DMS153 (cell line): ENCODE data around the gene SENP5.
"Not testable (repeated sequence)": the region's sequence is repeated elsewhere in the genome, so short reads cannot be mapped to it uniquely, and the experiment has no call there.

Experiments
- DNase-seq: peaks from one replicate; lab custom pipeline; 2025; lab: John Stamatoyannopoulos, UW

Gene SENP5

DNA sequence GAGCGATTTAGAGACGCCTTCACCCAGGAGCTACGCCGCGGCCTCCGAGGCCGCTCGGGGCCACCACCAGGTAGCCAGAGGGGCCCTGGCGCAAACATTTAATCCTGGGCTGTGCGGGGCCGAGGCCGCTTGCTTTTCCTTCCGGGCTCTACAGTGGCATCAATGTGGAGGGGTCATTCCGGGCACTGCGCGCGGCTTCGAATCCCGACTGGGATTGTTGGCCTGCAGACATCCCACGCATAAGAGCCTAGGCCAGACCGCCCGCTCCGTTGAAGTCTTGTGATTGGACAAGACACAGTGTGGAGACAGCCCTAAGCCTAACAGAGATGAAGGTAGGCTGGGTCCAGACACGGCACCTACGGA lies 75.2 kb downstream of the SENP5 start:
- no peak for DNase-seq

DNA sequence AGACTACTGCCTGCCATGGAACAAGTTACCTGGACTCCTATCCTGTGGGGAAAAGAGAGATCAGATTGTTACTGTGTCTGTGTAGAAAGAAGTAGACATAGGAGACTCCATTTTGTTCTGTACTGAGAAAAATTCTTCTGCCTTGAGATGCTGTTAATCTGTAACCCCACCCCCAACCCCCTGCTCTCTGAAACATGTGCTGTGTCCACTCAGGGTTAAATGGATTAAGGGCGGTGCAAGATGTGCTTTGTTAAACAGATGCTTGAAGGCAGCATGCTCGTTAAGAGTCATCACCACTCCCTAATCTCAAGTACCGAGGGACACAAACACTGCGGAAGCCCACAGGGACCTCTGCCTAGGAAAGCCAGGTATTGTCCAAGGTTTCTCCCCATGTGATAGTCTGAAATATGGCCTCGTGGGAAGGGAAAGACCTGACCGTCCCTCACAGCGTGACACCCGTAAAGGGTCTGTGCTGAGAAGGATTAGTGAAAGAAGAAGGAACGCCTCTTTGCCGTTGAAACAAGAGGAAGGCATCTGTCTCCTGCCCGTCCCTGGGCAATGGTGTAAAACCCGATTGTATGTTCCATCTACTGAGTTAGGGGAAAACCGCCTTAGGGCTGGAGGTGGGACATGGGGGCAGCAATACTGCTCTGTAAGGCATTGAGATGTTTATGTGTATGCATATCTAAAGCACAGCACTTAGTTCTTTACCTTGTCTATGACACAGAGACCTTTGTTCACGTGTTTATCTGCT lies 76.5 kb downstream of the SENP5 start:
- not testable (repeated sequence) for DNase-seq

DNA sequence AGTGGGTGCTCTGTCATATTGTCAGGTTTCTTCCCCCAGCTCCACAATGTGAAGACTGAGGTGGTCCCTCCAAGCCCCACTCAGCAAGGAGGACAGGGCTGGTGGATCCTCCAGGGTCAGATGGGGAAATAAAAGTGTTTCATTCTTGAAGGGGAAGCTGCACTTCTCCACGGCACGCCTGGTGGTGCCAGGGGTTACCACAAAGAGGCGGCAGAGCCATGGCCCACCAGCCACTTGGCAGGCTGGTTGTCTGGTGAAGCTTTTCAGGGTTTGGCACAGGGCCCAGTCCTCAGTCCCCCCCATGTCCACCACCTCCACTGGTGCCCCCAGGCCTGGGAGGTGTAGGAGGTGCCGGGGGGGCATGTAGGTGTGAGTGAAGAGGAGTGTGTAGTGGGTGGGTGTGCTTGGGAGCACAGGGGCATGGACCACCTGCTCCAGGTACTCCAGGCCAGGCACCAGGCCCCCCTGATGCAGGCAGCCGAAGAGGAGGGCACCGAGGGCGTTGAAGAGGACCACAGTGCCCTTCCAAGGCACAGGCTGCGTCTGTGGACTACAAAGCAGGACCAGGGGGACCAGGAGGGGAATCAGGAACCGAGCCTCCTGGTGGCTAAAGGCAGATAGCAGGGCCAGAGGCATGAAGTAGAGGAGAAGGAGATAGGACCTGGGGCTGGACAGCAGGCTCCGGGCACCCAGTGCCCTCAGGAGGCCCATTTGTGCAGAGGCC lies 79.6 kb downstream of the SENP5 start:
- no peak for DNase-seq

DNA sequence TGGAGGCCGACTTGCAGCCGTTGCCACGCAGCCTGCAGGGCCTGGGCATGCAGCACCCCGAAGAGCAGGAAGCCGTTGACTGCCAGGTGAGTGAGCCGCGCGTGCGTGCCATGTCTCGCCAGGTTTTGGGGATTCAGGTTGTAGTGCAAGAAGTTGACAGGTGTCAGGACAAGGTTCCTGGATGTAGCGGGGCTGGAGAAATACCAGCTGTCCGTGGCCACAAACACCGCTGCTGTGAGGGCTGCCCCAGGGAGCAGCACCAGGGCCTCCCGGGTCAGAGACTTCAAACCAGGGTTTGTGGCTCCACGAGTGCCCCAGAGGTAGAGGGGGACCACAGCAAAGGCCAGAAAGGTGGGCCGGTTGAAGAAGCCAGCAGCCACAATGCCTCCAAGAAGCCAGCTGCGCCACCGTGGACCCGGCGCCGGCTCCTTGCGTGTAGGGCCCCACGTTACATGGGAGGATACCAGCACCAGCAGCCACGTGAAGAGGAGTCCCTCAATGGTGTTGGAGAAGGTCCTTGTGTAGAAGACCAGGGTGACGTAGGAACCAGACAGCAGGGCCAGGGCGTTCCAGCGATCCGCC lies 80.2 kb downstream of the SENP5 start:
- DNase-seq: no peak

DNA sequence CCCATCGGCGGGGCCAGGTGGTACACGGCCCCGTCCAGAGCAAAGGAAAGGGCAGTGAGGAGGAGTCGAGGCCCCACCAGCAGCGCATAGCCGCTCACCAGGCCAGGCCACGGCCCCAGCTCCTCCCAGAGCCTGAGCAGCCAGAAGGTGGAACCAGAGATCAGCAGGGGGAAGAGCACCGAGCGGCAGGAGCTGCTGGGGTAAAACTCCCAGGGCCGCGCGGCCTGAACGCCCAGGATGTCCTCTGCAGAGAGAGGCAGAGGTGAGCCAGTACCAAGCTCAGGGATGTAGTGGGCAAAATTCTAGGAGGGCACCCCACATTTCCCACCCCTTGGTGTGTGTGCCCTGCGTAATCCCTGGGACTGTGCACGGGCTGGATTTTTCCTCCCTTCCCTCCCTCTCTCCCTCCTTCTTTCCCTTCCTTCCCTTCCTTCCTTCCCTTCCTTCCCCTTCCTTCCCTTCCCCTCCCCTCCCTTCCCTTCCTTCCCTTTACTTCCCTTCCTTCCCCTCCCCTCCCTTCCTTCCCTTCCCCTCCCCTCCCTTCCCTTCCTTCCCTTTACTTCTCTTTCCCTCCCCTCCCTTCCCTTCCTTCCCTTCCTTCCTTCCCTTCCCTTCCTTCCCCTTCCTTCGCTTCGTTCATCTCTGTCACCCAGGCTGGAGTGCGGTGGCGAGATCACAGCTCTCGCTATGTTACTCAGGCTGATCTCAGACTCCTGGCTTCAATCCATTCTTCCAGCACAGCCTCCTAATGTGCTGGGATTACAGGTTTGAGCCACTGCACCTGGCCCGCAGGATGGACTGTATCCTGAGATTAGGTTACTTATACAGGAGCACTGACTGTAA lies 80.9 kb downstream of the SENP5 start:
- DNase-seq: no peak

DNA sequence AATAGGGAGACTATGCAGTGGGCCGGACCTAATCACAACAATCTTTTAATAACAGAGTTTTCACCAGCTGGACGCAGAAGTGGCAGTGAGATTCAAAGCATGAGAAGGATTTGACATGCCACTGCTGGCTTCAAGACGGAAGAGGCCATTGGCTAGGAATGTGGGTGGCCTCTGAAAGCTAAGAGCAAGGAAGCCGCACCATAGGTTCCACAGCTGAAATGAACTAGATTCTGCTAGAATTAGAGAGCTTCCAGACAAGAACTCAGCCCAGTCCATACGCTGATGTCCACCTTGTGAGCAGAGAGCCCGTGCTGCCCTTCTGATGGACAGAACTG lies 81.5 kb downstream of the SENP5 start:
- DNase-seq: no peak

DNA sequence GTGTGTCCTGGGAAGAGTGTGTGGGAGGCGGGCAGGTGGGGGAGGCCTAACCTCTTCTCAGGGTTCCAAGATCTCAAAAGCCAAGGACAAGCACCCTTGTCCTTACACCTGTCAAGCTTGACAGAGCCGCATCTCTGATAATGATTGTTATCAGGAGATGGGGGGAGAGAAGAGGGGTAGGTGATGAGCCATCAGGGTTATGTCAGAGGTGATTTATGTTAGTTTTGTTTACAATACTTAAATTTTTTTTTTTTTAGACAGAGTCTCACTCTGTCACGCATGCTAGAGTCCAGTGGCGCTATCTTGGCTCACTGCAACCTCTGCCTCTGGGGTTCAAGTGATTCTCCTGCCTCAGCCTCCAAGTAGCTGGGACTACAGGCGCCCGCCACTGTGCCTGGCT lies 82.0 kb downstream of the SENP5 start:
- no peak for DNase-seq

DNA sequence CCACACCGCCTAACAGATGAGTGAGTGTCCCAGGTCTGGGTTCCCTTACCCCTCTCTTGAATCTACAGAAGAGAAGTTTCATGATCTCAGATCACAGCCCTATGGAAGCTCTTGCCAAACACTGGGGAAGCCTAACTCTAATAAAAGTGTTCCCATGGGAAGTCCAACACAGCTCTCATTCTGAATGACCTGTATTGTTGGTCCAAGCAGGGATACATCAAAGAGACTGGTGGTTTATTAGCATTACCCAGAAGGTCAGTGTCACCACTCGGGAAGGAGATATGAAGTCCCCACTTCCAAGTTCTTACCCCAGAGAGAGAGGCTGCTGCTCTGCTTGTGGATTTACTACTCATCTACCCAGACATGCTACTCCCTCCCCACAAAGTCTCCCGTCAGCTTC lies 83.7 kb downstream of the SENP5 start:
- no peak for DNase-seq

DNA sequence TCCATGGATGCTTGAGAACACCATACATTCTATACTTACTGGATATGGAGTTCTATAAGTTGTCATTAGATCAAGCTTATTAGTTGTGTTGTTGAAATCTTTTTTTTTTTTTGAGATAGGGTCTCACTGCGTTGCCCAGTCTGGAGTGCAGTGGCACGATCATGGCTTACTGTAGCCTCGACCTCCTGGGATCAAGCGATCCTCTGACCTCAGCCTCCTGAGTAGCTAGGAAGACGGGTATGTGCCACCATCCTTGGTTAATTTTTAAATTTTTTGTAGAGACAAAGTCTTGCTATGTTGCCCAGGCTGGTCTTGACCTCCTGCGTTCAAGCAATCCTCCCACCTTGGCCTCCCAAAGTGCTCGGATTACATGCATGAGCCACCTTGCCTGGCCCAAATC lies 87.1 kb downstream of the SENP5 start:
- DNase-seq: no peak

DNA sequence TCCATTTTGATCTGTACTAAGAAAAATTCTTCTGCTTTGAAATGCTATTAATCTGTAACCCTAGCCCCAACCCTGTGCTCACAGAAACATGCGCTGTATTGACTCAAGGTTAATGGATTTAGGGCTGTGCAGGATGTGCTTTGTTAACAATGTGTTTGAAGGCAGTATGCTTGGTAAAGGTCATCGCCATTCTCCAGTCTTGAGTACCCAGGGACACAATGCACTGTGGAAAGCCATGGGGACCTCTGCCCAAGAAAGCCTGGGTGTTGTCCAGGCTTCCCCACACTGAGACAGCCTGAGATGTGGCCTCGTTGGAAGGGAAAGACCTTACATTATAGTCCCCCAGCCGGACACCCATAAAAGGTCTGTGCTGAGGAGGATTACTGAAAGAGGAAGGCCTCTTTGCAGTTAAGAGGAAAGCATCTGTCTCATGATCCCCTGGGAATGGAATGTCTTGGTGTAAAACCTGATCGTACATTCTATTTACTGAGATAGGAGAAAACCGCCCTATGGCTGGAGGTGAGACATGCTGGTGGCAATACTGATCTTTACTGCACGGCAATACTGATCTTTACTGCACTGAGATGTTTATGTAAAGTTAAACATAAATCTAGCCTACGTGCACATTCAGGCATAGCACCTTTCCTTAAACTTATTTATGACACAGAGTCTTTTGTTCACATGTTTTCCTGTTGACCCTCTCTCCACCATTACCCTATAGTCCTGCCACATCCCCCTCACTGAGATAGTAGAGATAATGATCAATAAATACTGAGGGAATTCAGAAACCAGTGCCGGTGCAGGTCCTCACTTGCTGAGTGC lies 94.6 kb downstream of the SENP5 start:
- DNase-seq: peak; percentile 69

DNA sequence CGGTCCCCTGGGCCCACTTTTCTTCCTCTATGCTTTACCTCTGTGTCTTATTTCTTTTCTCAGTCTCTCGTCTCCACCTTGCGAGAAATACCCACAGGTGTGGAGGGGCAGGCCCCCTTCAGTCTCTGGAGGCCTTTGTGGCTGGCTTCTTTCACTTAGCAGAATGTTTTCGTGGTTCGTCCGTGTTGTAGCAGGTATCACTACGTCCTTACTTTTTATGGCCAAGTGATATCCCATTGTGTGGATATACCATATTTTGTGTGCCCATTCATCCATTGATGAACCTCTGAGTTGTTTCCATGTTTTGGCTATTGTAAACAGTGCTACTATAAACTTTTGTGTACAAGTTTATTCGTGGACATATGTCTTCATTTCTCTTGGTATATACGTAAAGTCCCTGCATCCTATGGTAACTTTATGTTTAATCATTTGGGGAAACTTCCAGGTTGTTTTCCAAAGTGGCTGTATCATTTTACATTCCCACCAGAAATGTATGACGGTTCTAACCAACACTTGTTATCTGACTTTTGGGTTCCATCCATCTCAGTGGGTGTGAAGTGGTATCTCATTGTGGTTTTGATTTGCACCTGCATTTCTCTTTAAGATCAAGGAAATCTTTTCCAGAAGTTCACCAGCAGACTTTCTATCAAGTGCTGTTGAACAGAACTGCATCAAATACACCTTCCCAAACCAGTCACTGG lies 95.4 kb downstream of the SENP5 start:
- no peak for DNase-seq

DNA sequence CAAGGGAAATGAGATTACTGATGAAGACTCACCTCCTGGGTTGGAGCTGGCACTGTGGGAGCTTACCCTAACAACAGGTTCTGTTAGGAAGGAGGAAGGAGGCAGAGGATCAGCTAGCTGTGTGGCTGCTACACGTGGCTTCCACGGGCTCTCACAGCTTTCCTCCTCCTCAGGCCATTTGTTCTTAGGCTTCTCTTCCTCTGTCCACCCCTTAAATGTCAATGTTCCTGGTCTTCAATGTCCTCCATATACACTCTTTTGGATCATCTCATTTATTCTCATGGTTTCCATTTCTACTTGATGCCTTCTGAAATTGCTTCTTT lies 95.9 kb downstream of the SENP5 start:
- DNase-seq: no peak

DNA sequence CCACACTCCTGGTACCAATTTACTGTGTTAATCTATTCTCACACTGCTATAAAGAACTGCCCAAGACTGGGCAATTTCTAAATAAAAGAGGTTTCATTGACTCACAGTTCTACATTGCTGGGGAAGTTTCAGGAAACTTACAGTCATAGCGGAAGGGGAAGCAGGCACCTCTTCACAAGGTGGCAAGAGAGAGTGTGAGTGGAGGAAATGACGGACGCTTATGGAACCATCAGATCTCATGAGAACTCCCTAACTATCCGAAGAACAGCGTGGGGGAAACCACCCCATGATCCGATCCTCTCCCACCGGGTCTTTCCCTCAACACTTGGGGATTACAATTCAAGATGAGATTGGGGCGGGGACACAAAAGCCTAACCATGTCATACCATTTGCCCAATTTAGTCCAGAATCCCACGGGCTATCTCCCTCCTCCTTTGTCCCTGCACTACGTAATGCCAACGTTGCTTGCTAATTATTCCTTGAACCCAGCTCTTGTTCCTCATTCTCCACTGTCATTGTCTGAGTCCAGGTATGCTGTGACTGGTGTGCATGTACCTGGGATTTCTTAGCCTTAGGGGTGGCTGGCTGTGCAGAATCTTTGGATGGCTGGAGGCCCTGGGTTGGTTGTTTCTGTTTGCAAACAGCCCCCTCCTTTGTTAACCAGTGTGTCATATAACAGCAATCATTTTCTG lies 97.5 kb downstream of the SENP5 start:
- no peak for DNase-seq

DNA sequence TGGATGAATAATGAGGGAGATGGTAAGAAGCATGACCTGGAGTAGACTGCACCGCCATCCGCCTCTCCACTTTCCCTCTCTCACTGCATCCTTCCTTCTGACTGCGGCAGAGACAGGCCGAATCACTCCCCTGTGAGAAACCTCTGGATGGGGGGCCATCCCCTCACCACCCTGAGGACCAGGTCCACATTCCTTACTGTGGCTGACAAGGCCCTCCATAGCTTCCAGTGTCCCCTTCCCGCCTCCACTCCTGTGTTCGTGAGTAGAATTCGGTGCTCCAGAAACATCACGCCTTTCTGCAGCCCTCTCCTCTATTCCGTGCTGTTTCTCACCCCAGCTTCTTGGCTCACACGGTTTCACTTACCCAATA lies 98.1 kb downstream of the SENP5 start:
- DNase-seq: no peak

DNA sequence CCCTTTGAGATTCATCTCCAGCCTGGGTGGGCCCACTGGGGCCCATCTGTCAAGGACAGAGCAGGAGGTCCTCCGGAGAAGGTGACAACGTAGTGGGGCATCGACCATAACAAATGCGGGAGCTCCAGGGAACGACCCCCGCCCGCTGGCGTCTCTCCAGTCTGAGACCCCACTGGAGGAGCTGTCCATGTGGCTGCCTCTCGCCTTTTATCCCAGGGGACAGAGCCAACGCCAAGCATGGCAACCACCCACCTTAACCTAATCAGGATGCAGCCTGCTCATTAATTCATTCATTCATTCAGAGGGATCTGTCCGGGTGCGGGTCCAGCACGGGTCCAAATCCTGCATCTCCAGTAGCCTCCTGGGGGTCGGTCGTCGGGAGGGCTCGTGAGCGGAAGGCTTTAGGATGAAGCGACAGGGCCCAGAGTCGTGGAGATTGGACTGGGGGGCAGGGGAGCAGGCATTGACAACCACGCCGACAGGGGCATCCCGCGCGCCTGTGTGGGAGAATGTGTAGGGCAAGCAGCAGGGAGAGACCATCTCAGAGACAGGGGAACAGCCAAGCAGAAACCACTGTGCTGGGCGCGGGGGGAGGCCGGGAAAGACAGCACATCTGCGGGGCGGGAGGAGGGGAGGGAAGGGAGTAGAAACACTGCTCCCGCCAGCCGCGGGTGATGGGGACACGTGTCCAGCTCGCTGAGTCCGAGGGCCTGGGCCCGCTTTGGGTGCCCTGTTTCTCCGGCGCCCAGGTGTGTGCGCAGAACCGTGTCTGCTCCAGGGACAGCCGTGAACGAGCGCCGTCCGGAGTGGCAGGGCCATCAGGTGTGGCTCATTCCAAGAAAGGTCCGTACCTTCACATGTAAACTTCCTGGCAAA lies 99.0 kb downstream of the SENP5 start:
- no peak for DNase-seq

DNA sequence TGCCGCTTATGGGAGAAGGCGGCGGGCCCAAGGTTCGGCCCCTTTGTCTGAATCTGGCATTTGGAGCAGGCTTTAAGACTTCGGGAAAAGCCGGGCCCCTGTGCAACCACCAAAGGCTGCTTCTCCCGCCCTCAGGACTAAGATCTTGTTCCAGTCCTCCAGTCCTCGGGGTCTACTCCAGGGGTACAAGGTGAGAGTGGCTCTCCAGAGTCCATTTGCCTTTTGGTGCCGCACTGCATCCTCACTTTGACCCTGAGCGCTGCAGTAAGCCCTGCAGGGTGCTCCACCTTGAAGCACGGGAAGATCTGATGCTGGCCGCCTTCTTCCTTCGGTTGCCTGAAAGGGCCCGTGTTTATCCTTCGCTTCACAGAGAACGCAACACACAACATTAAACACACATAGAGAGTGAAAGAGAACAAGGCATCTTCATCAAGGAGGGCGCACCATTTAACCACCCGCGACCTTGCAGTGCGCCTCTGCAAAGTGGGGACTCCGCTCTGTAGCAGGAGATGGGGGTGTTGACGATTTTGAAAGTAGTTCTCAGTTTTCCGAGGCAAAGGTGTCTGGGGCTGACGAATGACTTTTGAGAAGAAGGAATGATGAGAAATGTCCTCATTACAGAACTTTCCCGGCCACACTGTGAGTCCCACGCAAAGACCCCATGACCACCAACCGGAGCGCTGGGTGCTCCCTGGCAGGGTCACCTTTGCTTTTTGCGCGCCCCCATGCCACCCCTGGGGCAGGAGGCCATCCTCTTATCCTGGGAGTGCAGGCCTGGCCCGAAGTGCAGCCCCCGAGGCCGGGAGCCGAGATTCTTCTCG lies 99.9 kb downstream of the SENP5 start:
- no peak for DNase-seq

DNA sequence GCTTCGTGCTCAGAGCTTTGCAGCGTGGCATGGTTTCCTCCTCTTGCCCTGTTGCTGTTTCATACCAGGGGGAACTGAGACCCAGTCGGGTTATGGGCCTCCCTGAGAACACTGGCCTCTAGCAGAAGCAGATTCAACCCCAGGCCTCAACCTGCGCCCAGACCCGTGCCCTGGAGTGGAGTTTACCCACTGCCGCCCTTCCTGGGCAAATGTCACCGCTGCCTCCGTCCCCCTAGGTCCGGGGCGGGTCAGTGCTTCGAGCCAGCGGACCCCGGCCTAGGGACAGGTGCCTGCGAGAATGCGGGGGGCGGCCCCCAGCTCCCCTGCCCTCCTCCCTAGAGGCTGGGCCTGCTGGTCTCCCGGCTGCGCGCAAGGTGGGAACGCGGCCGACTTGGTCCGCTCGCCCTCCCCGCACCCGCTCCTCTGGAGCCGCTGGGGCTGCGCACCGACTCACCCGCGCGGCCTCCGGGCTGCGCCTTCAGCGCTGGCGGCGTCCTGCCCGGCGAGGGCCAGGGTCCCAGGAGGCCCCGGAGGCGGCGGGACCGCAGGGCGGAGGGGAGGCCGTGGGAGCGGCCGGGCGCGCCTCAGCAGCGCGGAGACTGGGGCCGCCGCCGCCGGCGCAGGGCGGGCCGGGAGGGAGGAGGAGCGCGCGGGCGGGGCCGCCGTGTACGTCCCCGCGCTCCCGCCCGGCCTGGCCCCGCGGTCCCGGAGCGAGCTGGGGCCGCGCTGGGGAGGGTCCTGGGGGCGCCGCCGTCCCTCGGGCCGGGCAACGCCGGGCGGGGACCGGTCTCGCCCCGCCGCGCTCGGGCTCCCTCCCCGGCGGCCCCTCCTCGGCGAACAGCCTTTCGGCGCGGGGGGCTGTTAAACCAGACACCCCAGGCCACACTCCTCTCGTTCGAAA lies 100.8 kb downstream of the SENP5 start, which contains the start of gene PIGZ:
Gene PIGZ (minus strand): TSS at position 601 of the 901 bp plus-strand sequence. CDS start 16,802 bp downstream, outside the sequence.
- no peak for DNase-seq
